HepG2 (cell line): ENCODE measurements around the gene MB21D2. TPM values are rescaled to one million over a fixed set of nuclear protein-coding genes. Genes with fewer than 3 reads are reported as not detected.
A peak's percentile ranks its signal among the peaks of the same experiment; 100 is the strongest.

Experiments
- ATAC-seq: fragments of 200-7000 bp; cut with Tn5 transposase; 3 replicates; pipeline ENCODE4 v1.9.1; 2020; ENCODE audit warnings: mild to moderate bottlenecking, moderate library complexity
- BruUV-seq: library from RNA; stranded (reverse); fragments of 400-500 nt; replicated peaks from 2 replicates; lab custom pipeline; 2021; lab: Mats Ljungman, UMichigan
- CTCF ChIA-PET: fragments of 300-600 bp; formaldehyde crosslinking; extraction: SDS; loops from one replicate; lab custom pipeline; 2021; ENCODE audit warnings: low total read pairs, inconsistent platforms, low intra/inter-chr PET ratio; lab: Yijun Ruan, JAX
- POLR2A ChIA-PET: fragments of 350-600 bp; sonication (Branson Sonifier 250); formaldehyde crosslinking; loops from one replicate; lab custom pipeline; 2020; ENCODE audit warnings: antibody characterized with exemption, inconsistent platforms; lab: Yijun Ruan, JAX
- DNase-seq: peaks from one replicate; pipeline ENCODE4 v3.0.0-alpha.2; 2015; ENCODE audit warnings: low spot score
- FAIRE-seq: peaks from 3 replicates; lab custom pipeline; 2011; peaks lifted over from hg19 to GRCh38; lab: Jason Lieb, UNC
- H2AFZ ChIP-seq: one replicate; pipeline ENCODE4 v1.6.1; 2011; ENCODE audit warnings: low read length, inconsistent platforms
- H3K27ac ChIP-seq: fragments of 300-600 bp; 3 replicates; pipeline ENCODE4 v1.8.0; 2011; ENCODE audit warnings: mixed run types, mild to moderate bottlenecking, mixed read lengths, low read length, inconsistent platforms; ENCODE audit not compliant: insufficient read depth; ENCODE audit errors: extremely low read length
- H3K27me3 ChIP-seq, 2 experiments: fragments of 200-600 bp in 1 of 2; 2 replicates in 1 of 2; 3 replicates in 1 of 2; pipeline versions ENCODE4 v1.6.0 to v1.8.0; 2011; ENCODE audit warnings: low read length in 2 of 2, mild to moderate bottlenecking in 2 of 2, moderate library complexity in 2 of 2, inconsistent platforms in 1 of 2; ENCODE audit not compliant: insufficient read depth in 2 of 2, control insufficient read depth in 1 of 2
- H3K36me3 ChIP-seq, 2 experiments: fragments of 200-600 bp in 1 of 2; replicated peaks in 1 of 2; 2 replicates in 1 of 2; 3 replicates in 1 of 2; pipeline versions ENCODE4 v1.5.1 to v1.8.0; 2011; ENCODE audit warnings: low read length in 2 of 2, inconsistent platforms in 1 of 2; ENCODE audit not compliant: insufficient read depth in 2 of 2, control insufficient read depth in 1 of 2
- H3K4me1 ChIP-seq: 2 replicates; pipeline ENCODE4 v1.5.1; 2012; ENCODE audit warnings: low read length, inconsistent platforms; ENCODE audit not compliant: insufficient read depth
- H3K4me2 ChIP-seq: 2 replicates; pipeline ENCODE4 v1.6.0; 2011; ENCODE audit warnings: low read depth, low read length, inconsistent platforms
- H3K4me3 ChIP-seq, 3 experiments: fragments of 200-600 bp in 1 of 3; sonication (generic), shearing (Covaris generic) in 1 of 3; replicated peaks in 1 of 3; 2 replicates each; pipeline ENCODE4 v1.5.1; 2011 to 2016; ENCODE audit warnings: low read length in 3 of 3, inconsistent platforms in 2 of 3, low read depth in 2 of 3, mild to moderate bottlenecking in 2 of 3, control low read depth in 1 of 3, mixed read lengths in 1 of 3; ENCODE audit not compliant: insufficient read depth in 1 of 3
- H3K79me2 ChIP-seq: one replicate; pipeline ENCODE4 v1.6.1; 2011; ENCODE audit warnings: low read length, inconsistent platforms; ENCODE audit not compliant: insufficient read depth
- H3K9ac ChIP-seq: 2 replicates; pipeline ENCODE4 v1.6.0; 2011; ENCODE audit warnings: mild to moderate bottlenecking, low read depth, low read length, inconsistent platforms; ENCODE audit not compliant: insufficient read depth
- H3K9me3 ChIP-seq: 2 replicates; pipeline ENCODE4 v1.5.1; 2012; ENCODE audit warnings: mild to moderate bottlenecking, low read length
- H4K20me1 ChIP-seq: 2 replicates; pipeline ENCODE4 v1.6.0; 2011; ENCODE audit warnings: inconsistent platforms, mild to moderate bottlenecking, low read length, moderate library complexity; ENCODE audit not compliant: insufficient read depth
- CEBPB ChIP-seq: IDR thresholded peaks from 2 replicates; pipeline ENCODE4 v1.6.1; 2011; ENCODE audit warnings: low read depth, low read length, improper control_type of control experiment, borderline replicate concordance
- CENPT ChIP-seq: sonication (generic); formaldehyde crosslinking; IDR thresholded peaks from 2 replicates; pipeline ENCODE4 v1.8.0; 2022; ENCODE audit warnings: low read depth, mild to moderate bottlenecking, moderate library complexity, missing genetic modification reagents
- DPF2 ChIP-seq: sonication (generic); formaldehyde crosslinking; IDR thresholded peaks from 2 replicates; pipeline ENCODE4 v1.4.0; 2020; ENCODE audit warnings: mild to moderate bottlenecking, low read depth, missing genetic modification reagents, borderline replicate concordance
- ELF4 ChIP-seq: sonication (generic); formaldehyde crosslinking; IDR thresholded peaks from 2 replicates; pipeline ENCODE4 v1.5.0; 2020; ENCODE audit warnings: missing genetic modification reagents, mild to moderate bottlenecking, moderate library complexity, borderline replicate concordance
- KDM2A ChIP-seq: sonication (generic); formaldehyde crosslinking; IDR thresholded peaks from 2 replicates; pipeline ENCODE4 v1.4.0; 2020; ENCODE audit warnings: low read depth, missing genetic modification reagents, borderline replicate concordance
- MEF2D ChIP-seq: sonication (generic); formaldehyde crosslinking; IDR thresholded peaks from 2 replicates; pipeline ENCODE4 v1.5.1; 2020; ENCODE audit warnings: mild to moderate bottlenecking, missing genetic modification reagents
- XRCC5 ChIP-seq: fragments of 200-400 bp; formaldehyde crosslinking; optimal IDR thresholded peaks from 2 replicates; pipeline ENCODE3; 2017; ENCODE audit warnings: mild to moderate bottlenecking, low read length
- ZNF260 ChIP-seq: sonication (generic); formaldehyde crosslinking; IDR thresholded peaks from 2 replicates; pipeline ENCODE4 v1.4.0; 2020; ENCODE audit warnings: missing genetic modification reagents, low read depth, mild to moderate bottlenecking, borderline replicate concordance
- ZNF619 ChIP-seq: sonication (generic); formaldehyde crosslinking; IDR thresholded peaks from 2 replicates; pipeline ENCODE4 v1.4.0; 2020; ENCODE audit warnings: mild to moderate bottlenecking, missing genetic modification reagents
- ZNF674 ChIP-seq: sonication (generic); formaldehyde crosslinking; IDR thresholded peaks from 2 replicates; pipeline ENCODE4 v1.5.0; 2020; ENCODE audit warnings: low read depth, mild to moderate bottlenecking, missing genetic modification reagents
- ZSCAN25 ChIP-seq: sonication (generic); formaldehyde crosslinking; IDR thresholded peaks from 2 replicates; pipeline ENCODE4 v1.8.0; 2022; ENCODE audit warnings: mild to moderate bottlenecking, missing genetic modification reagents
- ZSCAN29 ChIP-seq: sonication (generic); formaldehyde crosslinking; conservative IDR thresholded peaks from 2 replicates; pipeline ENCODE4 v1.4.0; 2020; ENCODE audit warnings: mild to moderate bottlenecking, missing genetic modification reagents
- WGBS: methylation state at CpG from one replicate; pipeline ENCODE4 v1.1.6; 2017; ENCODE audit warnings: low lambda C conversion rate; 5-methylcytosine and 5-hydroxymethylcytosine counted together
- in situ Hi-C: cut with HindIII; loops from 2 replicates; pipeline ENCODE4 v1.10.0; 2017; ENCODE audit warnings: low pct_unique_long_range_greater_than_20kb; ENCODE audit not compliant: extremely low pct_ligation_motif_present
- intact Hi-C: fragments of 100-400 bp; cut with micrococcal nuclease; formaldehyde crosslinking; loops from one replicate; pipeline ENCODE4 v1.10.0; 2022; ENCODE audit not compliant: unreplicated experiment
- polyA plus RNA-seq, 8 experiments: library from polyadenylated mRNA; depleted of rRNA in 3 of 8; stranded (reverse) in 7 of 8; unstranded in 1 of 8; fragments of >200 nt; fragmentation: Illumina TruSeq in 4 of 8; extraction: Trizol in 4 of 8; gene quantifications; 2 replicates each; pipeline versions ENCODE4 v1.2.1 to v1.2.3, GENCODE V29; 2011 to 2016; ENCODE audit warnings: low read depth in 4 of 8, missing spikeins in 1 of 8, mixed read lengths in 1 of 8; ENCODE audit not compliant: insufficient read depth in 1 of 8
- total RNA-seq, 5 experiments: library from RNA; depleted of rRNA; stranded (reverse); fragments of >200 nt; fragmentation: Illumina TruSeq; extraction: Trizol; gene quantifications; 2 replicates each; pipeline ENCODE4 v1.2.3, GENCODE V29; 2016; ENCODE audit warnings: low read depth in 1 of 5
- TF ChIP-seq, protein P1 (sequence below): sonication (generic); formaldehyde crosslinking; IDR thresholded peaks from 2 replicates; pipeline ENCODE4 v1.9.0; 2022; ENCODE audit warnings: missing genetic modification reagents, mild to moderate bottlenecking, borderline replicate concordance
- TF ChIP-seq, protein P2 (sequence below): fragments of 450-650 bp; IDR thresholded peaks from 2 replicates; pipeline ENCODE4 v1.6.1; 2017

The MB21D2 gene
- total and polyA plus RNA-seq, 2 of the 13 experiments (the other 11 are each of a cell fraction or from before 2014, with no cell fraction given) = 0.90 to 1.6 TPM

DNA sequence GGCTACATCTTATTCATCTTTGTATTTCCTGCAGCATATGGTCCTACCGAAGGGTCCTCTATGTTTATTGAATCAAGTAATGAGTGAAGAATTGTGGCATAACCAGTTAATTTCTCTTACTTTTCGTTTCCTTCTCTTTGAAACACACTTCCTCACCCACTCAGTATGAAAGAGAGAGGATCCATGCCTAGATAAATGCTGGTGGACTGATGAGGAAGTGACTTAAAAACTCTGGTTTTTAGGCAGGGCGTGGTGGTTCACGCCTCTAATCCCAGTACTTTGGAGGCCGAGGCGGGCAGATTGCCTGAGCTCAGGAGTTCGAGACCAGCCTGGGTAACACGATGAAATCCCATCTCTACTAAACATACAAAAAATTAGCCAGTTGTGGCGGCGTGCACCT is 2.2 kb upstream of the MB21D2 start (continued):
- TF ChIP-seq ELF4 = no peak

DNA sequence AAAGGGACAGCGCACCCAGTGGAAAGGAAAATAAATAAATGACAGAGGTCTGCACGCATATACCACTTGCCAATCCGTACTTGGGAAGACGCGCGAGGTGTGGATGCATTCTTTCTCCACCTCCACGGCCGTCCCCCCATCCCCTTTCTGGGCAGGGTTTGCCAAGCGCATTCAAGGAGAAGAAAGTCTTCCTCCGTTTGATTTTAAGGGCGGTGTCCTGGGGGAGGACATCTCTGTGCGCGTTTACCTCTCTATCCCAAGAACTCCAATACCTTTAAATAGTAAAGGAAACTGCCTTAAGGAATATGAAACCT is 576 bp upstream of the MB21D2 start:
- intact Hi-C loops = loop anchor here (5.0 to 10.0 kb wide), 2 partner anchors 41 to 63 kb away; no protein-coding TSS in a partner anchor
- WGBS = 2% methylated on average over 13 of the region's 13 CpGs
- POLR2A ChIA-PET = interaction anchor here (1.1 to 2.7 kb wide), 4 partner anchors 22 to 39 kb away, joined by 3 to 25 read pairs (median 12); no protein-coding TSS in a partner anchor
- H2AFZ ChIP-seq = no peak overlapping the region
- H3K27me3 ChIP-seq = peaks cover 0 to 28% of the 10 kb centered on the region in 2 experiments; a peak in 2 of 5 replicates
- BruUV-seq = TSS peak; percentile 56
- peak overlapping the region; percentile 82 to 89 (median 88) for H3K4me3 ChIP-seq
- H3K9me3 ChIP-seq = no peaks in the 10 kb centered on the region
- H3K27ac ChIP-seq = no peak overlapping the region
- peak overlapping the region; percentile 81 for H3K4me2 ChIP-seq
- H3K9ac ChIP-seq = peak overlapping the region; percentile 64; the same call in 1 of the 2 replicates
- ATAC-seq (no peak; the same call in 2 of the 3 replicates), FAIRE-seq (no peak), DNase-seq (no peak)
- TF ChIP-seq KDM2A = no peak
- TF ChIP-seq, protein P1, sequence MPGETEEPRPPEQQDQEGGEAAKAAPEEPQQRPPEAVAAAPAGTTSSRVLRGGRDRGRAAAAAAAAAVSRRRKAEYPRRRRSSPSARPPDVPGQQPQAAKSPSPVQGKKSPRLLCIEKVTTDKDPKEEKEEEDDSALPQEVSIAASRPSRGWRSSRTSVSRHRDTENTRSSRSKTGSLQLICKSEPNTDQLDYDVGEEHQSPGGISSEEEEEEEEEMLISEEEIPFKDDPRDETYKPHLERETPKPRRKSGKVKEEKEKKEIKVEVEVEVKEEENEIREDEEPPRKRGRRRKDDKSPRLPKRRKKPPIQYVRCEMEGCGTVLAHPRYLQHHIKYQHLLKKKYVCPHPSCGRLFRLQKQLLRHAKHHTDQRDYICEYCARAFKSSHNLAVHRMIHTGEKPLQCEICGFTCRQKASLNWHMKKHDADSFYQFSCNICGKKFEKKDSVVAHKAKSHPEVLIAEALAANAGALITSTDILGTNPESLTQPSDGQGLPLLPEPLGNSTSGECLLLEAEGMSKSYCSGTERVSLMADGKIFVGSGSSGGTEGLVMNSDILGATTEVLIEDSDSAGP = peak; percentile 88; the same call in 1 of the 2 replicates
- H3K4me1 ChIP-seq = peaks cover 16% of the 10 kb centered on the region
- H3K36me3 ChIP-seq = no peaks in the 10 kb centered on the region
- H3K79me2 ChIP-seq = no peaks in the 10 kb centered on the region
- H4K20me1 ChIP-seq = 0 out of 2 replicates have a peak, but pooled peaks cover 8% of the 10 kb centered on the region
- CTCF ChIA-PET = no interaction called here
- in situ Hi-C loops = loop anchor here (25.0 kb wide), 1 partner anchor 669 kb away; the partner anchor contains the start of gene OPA1

DNA sequence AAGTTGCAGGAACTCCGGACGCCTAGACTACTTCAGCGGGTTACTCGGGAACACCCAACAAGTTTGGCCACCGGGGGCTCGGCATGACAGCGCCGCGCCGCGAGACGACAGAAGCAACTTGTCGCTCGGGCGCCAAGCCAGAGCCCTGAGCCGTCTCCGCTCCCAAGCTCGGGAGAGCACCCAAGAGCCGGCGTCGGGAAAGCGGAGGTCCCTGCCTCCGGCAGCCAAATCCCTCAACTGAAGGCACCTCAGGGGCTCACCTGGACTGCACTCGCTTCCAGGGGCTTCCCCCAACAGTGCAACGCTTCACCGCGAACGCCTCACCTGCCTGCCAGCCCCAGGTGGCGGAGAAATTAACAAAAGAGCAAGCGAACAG is 640 bp downstream of the MB21D2 start:
- intact Hi-C loops = loop anchor here (2.0 to 10.0 kb wide), 4 partner anchors 40 to 124 kb away; no protein-coding TSS in a partner anchor
- DNase-seq (peak; percentile 24), FAIRE-seq (no peak), ATAC-seq (peak; percentile 79)
- POLR2A ChIA-PET = interaction anchor here (0.6 to 2.7 kb wide), 5 partner anchors 18 to 39 kb away, joined by 3 to 25 read pairs (median 4); no protein-coding TSS in a partner anchor
- Histone ChIP-seq H3K9me3 (no peaks in the 10 kb centered on the region), H3K4me2 (peak overlapping the region; percentile 71), H3K9ac (peak overlapping the region; percentile 66), H3K4me1 (peaks cover 16% of the 10 kb centered on the region), H3K27ac (no peak overlapping the region), H3K27me3 (peaks cover 0 to 28% of the 10 kb centered on the region in 2 experiments; a peak in 2 of 5 replicates), H2AFZ (no peak overlapping the region), H3K79me2 (no peaks in the 10 kb centered on the region), H4K20me1 (0 out of 2 replicates have a peak, but pooled peaks cover 8% of the 10 kb centered on the region), H3K36me3 (no peaks in the 10 kb centered on the region), H3K4me3 (peak overlapping the region; percentile 82 to 94 (median 89))
- in situ Hi-C loops = loop anchor here (25.0 kb wide), 1 partner anchor 670 kb away; the partner anchor contains the start of gene OPA1
- CTCF ChIA-PET = no interaction called here
- 0% methylated on average over 23 of the region's 30 CpGs for WGBS
- BruUV-seq = no TSS peak
- TF ChIP-seq ZNF674 (no peak), ZSCAN29 (CRISPR knock-in tag) (no peak), ZNF260 (no peak), XRCC5 (peak; percentile 7), MEF2D (CRISPR knock-in tag) (no peak), ZNF619 (CRISPR knock-in tag) (no peak), ZSCAN25 (no peak), CEBPB (no peak), DPF2 (CRISPR knock-in tag) (no peak), CENPT (CRISPR knock-in tag) (no peak)
- TF ChIP-seq, protein P2, sequence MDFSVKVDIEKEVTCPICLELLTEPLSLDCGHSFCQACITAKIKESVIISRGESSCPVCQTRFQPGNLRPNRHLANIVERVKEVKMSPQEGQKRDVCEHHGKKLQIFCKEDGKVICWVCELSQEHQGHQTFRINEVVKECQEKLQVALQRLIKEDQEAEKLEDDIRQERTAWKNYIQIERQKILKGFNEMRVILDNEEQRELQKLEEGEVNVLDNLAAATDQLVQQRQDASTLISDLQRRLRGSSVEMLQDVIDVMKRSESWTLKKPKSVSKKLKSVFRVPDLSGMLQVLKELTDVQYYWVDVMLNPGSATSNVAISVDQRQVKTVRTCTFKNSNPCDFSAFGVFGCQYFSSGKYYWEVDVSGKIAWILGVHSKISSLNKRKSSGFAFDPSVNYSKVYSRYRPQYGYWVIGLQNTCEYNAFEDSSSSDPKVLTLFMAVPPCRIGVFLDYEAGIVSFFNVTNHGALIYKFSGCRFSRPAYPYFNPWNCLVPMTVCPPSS = no peak
